DMS 273 treated with DMSO at 0.1 percent for 48 hours (cell line): Measurements from ENCODE around the gene RBM19.

ENCODE experiments used
- DNase-seq: peaks from one replicate; lab custom pipeline; 2025; lab: John Stamatoyannopoulos, UW

The RBM19 gene

GRCh38 chr12:113855998-113856397, 110.1 kb downstream of the RBM19 start:
- DNase-seq, result no peak

GRCh38 chr12:113854385-113855142, 111.6 kb downstream of the RBM19 start:
- no peak for DNase-seq

DNA sequence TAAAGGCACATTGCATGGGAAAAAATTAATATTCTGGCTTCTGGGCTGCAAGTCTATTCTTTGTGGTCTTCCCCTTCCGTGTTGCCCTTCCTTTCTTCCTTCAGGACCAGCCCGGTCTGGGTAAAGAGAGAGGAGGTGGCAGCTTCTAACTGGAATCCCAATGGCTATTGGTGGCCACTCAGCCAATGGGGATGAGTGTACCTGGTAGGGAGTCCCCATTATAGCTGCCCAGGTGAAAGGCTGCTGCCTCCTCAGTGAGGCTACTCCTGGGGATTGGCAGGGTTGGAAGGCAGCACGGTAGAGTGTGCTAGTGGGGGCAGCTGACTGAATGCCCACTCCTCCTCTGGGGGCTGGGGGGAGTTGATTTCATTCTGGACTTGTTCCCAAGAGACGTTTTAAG, 112.6 kb downstream of the RBM19 start:
- no peak for DNase-seq

DNA sequence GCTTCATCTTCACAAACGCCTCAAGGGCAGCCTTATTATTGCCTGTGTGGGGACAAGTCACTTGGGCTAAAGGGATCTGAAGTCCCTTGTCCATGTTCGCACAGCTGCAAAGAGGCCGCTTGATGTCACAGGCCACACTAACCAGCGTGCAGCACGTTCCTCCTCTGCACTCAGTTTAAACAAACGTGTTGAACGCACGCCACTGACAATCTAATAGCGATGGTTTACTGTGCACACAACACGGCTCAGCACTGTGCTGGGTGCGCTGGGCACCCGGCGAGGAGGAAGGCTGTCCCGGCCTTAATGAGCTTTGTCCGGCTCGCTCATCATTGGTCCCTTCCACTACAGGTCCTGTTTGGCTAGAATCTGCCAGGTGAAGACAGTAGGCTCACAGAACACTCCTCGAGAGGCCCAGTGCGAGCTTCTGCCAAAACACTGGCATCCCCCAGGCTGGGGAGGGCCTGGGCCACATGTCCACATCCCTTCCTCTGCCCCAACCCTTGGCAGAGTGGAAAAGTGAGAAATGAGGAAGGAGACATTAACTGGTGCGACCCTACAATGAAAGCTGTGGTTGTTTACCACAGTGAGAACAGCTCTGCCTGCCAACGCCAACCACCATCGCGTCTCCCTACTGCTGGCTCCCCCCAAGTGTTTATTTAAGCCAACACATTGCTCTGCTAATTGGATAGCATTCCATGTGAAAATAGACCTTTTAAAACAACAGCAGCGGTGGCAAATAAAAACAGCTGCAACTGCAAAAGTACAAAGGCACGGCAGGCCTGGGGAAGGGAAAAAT, 113.2 kb downstream of the RBM19 start:
- DNase-seq, result no peak

DNA sequence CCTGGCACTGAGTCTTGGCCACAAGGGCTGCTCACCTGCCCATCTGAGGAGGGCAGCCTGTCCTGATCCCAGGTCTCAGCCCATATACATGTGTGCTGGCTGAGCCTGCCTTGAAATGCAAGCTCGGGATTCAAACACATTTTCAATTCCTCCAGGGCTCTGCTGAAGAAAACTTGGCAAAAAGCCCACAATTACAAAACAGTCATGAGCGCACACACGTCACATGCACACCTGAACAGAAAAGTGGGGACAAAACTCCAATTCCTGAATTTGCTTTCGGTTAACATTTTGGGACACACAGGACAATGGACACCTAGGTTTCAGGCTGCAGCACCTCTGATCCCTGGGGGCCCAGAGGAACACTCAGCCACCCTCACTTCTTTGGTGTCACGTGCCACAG, 113.9 kb downstream of the RBM19 start:
- DNase-seq, result no peak

DNA sequence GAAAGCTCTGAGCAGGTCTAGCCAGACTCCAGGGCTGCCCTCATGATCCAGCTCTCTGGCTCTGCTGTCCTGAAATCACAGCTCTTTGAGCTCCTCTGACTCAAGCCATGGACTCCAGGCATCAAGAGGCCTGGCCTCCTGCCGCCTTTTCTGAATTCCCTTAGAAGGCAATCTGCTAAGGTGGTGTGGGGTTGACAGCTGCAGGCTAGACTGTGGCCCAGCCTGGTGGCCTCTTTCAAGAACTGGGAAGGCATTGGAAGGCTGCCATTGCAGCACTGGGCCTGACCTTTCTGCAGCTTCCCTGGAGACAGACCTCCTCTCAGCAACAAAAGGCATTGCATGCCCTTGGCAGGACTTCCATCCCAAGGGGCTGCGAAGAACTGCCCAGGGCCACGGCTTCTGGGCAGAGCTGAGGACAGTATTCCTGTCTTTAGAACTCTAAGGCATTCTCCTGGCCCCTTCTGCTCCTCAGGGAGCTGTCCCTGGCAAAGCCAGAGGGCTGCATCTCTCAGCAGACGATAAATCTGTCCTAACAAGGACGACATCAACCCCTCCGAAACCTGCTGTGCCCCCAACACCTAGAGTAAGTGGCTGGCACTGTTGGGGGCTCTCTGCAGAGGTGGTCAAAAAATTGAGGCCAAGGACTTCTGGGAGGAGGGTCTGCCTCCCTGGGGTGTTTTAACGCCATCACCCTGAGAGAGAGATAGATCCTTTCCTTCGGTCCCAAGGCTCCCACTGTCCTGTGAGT, 115.6 kb downstream of the RBM19 start:
- peak; percentile 26 for DNase-seq

GRCh38 chr12:113847856-113848255, 118.3 kb downstream of the RBM19 start:
- DNase-seq, result no peak

DNA sequence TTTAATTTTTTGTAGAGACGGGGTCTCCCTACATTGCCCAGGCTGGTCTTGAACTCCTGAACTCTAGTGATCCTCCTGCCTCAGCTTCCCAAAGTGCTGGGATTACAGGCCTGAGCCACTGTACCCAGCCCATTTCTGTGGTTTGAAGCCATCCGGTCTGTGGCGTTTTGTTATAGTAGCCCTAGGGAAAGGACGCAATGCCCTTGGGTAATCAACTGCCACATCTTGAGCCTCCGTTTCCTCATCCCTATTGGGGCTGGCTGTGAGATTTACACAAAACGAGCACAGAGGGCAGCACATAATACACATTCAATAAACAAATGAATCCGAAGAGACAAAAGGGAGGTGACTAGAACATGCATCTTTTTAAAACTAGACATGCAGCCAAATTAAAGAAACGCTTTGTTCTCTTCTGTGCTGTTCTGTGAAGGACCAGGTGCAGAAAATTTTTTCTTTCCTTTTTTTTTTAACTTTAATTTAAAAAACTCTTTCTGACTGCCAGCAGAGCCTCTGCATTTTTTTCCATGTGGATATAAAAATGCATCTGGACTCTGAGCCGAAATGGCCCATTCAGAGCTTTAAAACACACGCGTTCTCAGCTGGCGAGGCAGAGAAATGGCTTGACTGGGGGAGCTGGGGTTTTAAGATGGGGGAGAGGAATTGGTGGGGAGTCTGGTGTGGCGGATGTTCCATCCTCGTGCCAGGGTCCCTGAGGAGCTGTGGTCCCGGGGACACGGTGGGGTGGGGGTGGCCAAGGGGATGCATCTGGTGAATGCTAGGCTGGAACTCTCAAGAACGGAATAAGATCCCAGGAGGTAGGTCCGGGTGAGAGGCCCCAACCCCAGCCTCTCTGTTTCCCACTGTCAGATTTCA, 119.0 kb downstream of the RBM19 start:
- DNase-seq, result no peak

GRCh38 chr12:113845900-113846674, 120.0 kb downstream of the RBM19 start:
- no peak for DNase-seq

- no peak for DNase-seq
Measured at GRCh38 chr12:113844495-113845210, 121.5 kb downstream of the RBM19 start.

GRCh38 chr12:113842699-113843098, 123.4 kb downstream of the RBM19 start:
- no peak for DNase-seq

- DNase-seq, result no peak
Measured at GRCh38 chr12:113841786-113842185, 124.3 kb downstream of the RBM19 start.

DNA sequence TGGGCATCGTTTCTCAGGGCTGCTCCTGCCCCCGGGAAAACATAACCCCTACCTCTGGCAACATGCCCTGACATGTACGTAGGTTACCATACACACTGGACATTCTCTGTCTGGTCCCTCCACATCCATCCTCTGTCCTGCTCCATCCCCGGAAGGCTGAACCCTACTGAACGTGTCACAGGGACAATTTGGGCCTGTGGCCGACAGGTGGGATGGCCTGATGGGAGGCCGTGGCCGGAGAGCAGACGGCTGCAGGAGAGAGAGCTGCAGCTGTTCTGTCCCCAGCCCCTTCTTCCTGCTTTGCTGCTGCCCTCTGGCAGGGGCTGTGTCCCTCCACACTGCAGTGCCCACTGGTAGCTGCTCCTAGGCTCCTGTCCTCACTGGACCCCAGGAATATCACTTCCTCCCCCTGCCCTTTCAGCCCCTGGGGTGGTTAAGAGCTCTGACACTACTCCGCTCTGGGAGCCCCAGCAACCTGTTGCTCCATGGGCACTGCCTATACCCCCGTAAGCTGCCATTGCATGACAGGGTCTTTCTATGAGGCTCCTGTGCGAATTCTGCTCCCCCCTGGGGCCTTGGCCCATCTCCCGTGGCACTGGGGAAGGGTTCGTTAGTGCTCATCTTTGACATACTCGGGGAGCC, 125.6 kb downstream of the RBM19 start:
- DNase-seq, result no peak

DNA sequence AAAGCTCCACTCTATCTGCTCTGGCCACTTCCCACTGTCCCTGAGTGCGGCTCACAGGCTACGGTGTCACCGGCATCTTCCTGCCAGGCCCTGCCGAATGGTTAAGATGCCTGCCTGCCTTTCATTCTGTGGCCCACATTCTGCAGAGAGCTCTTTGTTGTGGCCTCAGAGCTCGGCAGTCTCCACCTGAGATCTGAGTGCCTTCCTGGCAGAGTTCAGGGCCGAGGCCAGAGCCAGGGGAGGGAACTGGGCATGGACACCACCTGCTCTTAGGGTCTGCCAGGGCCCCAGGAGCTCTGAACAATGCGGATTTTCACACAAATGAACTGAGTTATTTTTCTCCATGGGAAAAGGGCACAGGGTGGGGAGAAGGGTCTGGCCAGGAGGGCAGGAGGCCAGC, 127.2 kb downstream of the RBM19 start:
- DNase-seq, result no peak

DNA sequence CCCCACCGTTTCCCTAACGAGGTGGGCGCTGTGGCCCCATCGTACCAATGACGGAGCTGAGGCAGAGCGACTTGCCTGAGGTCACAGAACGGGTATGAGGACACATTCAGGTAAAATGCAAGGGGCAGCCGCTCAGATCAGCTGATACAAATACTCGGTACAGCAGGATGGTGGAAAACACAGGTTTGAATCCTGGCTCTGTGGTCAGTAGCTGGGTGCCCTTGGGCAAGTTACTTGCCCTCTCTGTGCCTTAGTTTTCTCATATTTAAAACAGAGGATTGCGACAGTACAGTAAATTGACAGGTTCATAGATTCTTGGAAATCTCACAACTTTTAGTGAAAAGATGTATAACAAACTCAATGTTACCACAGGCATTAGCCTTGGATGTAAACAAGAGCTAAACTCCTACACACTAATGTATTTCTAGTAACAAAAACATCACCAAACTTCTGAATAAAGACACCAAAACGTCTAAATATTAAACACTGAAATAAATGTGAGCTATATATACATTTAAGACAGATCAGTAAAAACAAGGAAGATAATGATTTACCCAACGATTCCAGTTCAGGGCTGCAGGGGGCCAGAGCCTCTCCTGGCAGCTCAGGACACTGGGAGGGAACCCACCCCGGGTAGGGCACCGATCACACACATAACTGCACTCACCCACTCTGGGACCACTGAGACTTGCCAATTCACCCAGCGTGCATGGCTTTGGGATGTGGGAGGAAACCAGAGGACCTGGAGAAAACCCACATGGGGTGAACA, 128.4 kb downstream of the RBM19 start:
- DNase-seq, result no peak

- no peak for DNase-seq
Measured at GRCh38 chr12:113837084-113837483, 129.0 kb downstream of the RBM19 start.

- no peak for DNase-seq
Measured at GRCh38 chr12:113835896-113836295, 130.2 kb downstream of the RBM19 start.

DNA sequence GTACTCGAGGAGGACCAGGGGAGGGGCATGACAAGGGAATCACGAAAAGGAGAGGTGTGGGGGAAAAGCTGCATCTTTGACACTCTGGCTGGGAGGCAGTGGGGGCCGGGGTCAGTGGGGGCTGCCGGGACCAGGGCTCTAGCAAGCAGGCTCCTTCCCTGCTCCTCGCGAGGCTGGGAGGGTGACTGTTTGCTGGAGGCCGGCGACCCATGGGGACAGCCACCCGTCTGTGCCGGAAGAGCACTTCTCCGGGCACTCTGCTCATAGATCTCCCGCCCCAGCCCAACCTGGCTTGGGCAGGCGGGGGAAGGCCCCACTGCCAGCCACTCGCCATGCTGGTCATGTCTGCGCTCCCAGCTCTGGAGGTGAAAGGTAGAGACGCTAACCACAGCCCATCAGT, 130.7 kb downstream of the RBM19 start:
- DNase-seq, result no peak

- no peak for DNase-seq
Measured at GRCh38 chr12:113833422-113833821, 132.7 kb downstream of the RBM19 start.
